Tibial nerve (tissue), 4 donors: ENCODE data around the gene PSMB11. TPM values are rescaled to one million over a fixed set of nuclear protein-coding genes. Genes with fewer than 3 reads are reported as not detected.

Source experiments
- DNase-seq, 2 donors: peaks; one replicate each; pipeline ENCODE4 v3.0.0-alpha.2; 2019; ENCODE audit warnings: low spot score in 2 of 2
- H3K27ac ChIP-seq, 4 donors: fragments of 200-600 bp; sonication (generic) in 3 of 4; one replicate each; pipeline ENCODE4 v1.5.1; 2017 to 2019; ENCODE audit warnings: mild to moderate bottlenecking in 1 of 4
- H3K27me3 ChIP-seq, 2 donors: fragments of 200-600 bp; sonication (generic) in 1 of 2; one replicate each; pipeline versions ENCODE4 v1.5.1 to v1.6.0; 2017 to 2019
- H3K36me3 ChIP-seq, 3 donors: fragments of 200-600 bp; sonication (generic); one replicate each; pipeline ENCODE4 v1.5.1; 2018 to 2019
- H3K4me1 ChIP-seq, 4 donors: fragments of 200-600 bp; sonication (generic) in 3 of 4; one replicate each; pipeline ENCODE4 v1.5.1; 2017 to 2019
- H3K4me3 ChIP-seq, 4 donors: fragments of 200-600 bp; sonication (generic) in 3 of 4; one replicate each; pipeline ENCODE4 v1.5.1; 2017 to 2019; ENCODE audit warnings: mild to moderate bottlenecking in 1 of 4, moderate library complexity in 1 of 4
- H3K9me3 ChIP-seq, 4 donors: fragments of 200-600 bp; sonication (generic) in 3 of 4; one replicate each; pipeline ENCODE4 v1.5.1; 2017 to 2019
- EP300 ChIP-seq, 2 donors: sonication (generic); formaldehyde crosslinking; IDR thresholded peaks; one replicate each; pipeline ENCODE4 v1.6.1; 2017; ENCODE audit warnings: antibody characterized with exemption in 2 of 2, mild to moderate bottlenecking in 1 of 2
- POLR2A ChIP-seq, 2 donors: fragments of 450-650 bp; IDR thresholded peaks; one replicate each; pipeline ENCODE4 v1.6.1; 2017; ENCODE audit warnings: antibody characterized with exemption in 2 of 2, mild to moderate bottlenecking in 2 of 2, moderate library complexity in 2 of 2
- WGBS, 2 donors: methylation state at CpG; one replicate each; pipeline ENCODE4 v1.1.5; 2018; 5-methylcytosine and 5-hydroxymethylcytosine counted together
- total RNA-seq, 4 donors: library from RNA; depleted of rRNA; stranded (reverse); fragments of >200 nt; gene quantifications; one replicate each; pipeline ENCODE4 v1.1.0, GENCODE V29; 2016
- TF ChIP-seq, protein P1 (sequence below), 5 experiments: fragments of 200-600 bp in 3 of 5; fragments of 450-650 bp in 2 of 5; sonication (generic) in 3 of 5; IDR thresholded peaks; one replicate each; pipeline ENCODE4 v1.5.1; 2016 to 2019; ENCODE audit warnings: antibody characterized with exemption in 5 of 5, mild to moderate bottlenecking in 3 of 5, moderate library complexity in 2 of 5

PSMB11 gene
- total RNA-seq, 4 donors from 2014 or later, result not detected

DNA sequence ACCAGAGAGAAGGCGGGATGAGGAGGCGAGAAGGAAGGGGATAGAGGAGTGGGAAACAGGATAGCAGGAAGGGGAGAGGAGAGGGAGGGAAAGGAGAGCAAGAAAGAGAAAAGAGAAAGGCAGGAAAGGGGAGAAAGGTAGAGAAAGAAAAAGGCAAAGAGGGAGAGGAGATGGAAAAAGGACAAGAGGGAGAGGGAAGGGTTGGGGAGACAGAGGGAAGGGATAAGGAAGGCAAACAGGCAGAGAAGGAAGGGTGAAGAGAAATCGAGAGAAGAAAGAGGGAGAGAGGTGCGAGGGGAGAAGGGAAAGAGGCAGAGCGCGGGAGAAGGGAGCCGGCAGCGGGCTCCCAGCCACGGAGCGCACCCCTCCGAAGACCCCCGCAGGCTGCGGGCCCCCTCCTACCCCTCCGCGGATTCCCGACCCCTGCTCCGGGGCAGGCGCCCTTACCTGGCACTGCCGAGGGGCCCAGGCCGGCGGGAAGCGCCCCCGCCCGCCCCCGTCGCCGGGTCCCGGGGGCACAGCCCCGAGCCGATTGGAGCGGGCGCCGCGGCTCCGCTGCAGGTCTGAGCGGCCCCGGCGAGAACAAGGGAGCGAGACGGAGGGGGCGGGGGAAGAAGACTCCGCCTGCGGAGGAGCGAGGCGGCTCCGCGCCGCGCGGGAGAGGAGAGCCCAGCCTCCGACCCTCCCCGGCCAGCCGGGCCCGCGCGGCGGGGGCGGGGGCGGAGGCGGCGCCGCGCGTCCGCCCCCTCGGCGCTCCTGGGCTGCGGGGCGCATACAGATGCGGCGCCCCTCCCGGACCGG is 15.1 kb downstream of the PSMB11 start, which contains the start of gene CDH24:
Gene CDH24, minus strand, starts transcription at position 565 of the 801 bp plus-strand sequence. CDS start 1,787 bp downstream, outside the sequence.
- peak within 1 kb of the TSS; percentile 52 to 83 (median 58) for H3K4me3 ChIP-seq
- H3K36me3 ChIP-seq, result peaks cover 0 to 36% (median 15%) of the 10 kb centered on the region in 3 donors
- no peaks in the 10 kb centered on the region for H3K27me3 ChIP-seq
- WGBS, 2 donors, result 5 to 6% methylated on average over 19 to 23 of the region's 73 CpGs
- peak; percentile 40 to 48 for DNase-seq
- peak within 1 kb of the TSS; percentile 17 to 77 (median 46) for H3K27ac ChIP-seq
- TF ChIP-seq POLR2A (IDR thresholded peaks at IDR 0.05), result no peak
- no peak for TF ChIP-seq EP300 (IDR thresholded peaks at IDR 0.05)
- TF ChIP-seq, protein P1, sequence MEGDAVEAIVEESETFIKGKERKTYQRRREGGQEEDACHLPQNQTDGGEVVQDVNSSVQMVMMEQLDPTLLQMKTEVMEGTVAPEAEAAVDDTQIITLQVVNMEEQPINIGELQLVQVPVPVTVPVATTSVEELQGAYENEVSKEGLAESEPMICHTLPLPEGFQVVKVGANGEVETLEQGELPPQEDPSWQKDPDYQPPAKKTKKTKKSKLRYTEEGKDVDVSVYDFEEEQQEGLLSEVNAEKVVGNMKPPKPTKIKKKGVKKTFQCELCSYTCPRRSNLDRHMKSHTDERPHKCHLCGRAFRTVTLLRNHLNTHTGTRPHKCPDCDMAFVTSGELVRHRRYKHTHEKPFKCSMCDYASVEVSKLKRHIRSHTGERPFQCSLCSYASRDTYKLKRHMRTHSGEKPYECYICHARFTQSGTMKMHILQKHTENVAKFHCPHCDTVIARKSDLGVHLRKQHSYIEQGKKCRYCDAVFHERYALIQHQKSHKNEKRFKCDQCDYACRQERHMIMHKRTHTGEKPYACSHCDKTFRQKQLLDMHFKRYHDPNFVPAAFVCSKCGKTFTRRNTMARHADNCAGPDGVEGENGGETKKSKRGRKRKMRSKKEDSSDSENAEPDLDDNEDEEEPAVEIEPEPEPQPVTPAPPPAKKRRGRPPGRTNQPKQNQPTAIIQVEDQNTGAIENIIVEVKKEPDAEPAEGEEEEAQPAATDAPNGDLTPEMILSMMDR (IDR thresholded peaks at IDR 0.05), result no peak
- no peaks in the 10 kb centered on the region for H3K9me3 ChIP-seq
- peaks cover 0 to 27% (median 8%) of the 10 kb centered on the region in 4 donors for H3K4me1 ChIP-seq

DNA sequence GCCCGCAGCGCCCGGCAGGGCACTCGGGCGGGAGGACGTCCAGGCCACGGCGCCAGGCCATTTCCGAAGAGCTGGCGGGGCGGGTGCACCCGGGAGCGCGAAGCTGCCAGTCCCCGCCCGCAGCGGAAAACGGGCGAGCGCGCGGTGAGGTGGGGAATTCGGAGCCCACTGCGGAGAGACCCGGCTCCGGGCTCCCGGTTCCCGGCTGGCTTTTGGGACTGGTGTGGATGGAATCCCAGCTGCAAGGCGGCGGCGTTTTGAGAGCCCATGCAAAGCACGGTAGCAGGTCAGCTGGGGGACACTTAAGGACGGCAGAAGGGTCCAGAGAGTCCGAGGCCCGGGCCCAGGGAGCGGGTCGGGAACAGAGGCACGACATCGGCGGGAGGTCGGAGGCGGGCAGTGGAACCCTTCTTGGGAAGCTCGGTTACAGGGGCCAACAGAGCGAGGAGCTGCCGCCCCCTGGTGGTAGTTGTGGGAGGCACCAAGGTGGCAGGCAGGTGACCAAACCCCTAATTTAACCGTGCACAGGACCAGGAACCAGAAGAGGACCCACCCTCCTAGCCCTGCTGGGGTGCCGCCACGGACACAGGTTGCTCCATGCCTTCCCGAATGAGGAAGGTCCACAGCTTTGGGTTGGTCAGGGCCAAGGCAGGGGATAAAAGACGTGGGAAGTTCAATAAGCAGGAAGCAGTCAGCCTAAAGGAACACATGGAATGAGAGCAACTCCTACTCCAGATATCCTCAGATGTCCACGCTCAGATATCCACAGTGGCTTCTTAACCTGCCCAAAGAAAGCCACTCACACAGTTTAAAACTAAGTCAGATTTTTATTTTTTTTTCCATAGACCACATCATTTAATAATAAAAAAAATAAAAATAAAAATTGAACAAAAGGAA is 16.0 kb downstream of the PSMB11 start:
- peak overlapping the region in 3 of 4 donors; percentile 17 to 77 (median 21) for H3K27ac ChIP-seq
- WGBS, 2 donors, result 1 to 2% methylated on average over 27 to 41 of the region's 51 CpGs
- peaks cover 0 to 45% (median 15%) of the 10 kb centered on the region in 3 donors for H3K36me3 ChIP-seq
- TF ChIP-seq, protein P1 (IDR thresholded peaks at IDR 0.05), result peak; percentile 92 to 98 (median 95)
- no peak for TF ChIP-seq POLR2A (IDR thresholded peaks at IDR 0.05)
- peak in 1 of 2 donors; percentile 9 for TF ChIP-seq EP300 (IDR thresholded peaks at IDR 0.05)
- H3K4me1 ChIP-seq, result peaks cover 0 to 35% (median 9%) of the 10 kb centered on the region in 4 donors
- no peaks in the 10 kb centered on the region for H3K9me3 ChIP-seq
- H3K27me3 ChIP-seq, result no peaks in the 10 kb centered on the region
- peak overlapping the region; percentile 52 to 83 (median 58) for H3K4me3 ChIP-seq
- DNase-seq, result peak; percentile 68 to 82

DNA sequence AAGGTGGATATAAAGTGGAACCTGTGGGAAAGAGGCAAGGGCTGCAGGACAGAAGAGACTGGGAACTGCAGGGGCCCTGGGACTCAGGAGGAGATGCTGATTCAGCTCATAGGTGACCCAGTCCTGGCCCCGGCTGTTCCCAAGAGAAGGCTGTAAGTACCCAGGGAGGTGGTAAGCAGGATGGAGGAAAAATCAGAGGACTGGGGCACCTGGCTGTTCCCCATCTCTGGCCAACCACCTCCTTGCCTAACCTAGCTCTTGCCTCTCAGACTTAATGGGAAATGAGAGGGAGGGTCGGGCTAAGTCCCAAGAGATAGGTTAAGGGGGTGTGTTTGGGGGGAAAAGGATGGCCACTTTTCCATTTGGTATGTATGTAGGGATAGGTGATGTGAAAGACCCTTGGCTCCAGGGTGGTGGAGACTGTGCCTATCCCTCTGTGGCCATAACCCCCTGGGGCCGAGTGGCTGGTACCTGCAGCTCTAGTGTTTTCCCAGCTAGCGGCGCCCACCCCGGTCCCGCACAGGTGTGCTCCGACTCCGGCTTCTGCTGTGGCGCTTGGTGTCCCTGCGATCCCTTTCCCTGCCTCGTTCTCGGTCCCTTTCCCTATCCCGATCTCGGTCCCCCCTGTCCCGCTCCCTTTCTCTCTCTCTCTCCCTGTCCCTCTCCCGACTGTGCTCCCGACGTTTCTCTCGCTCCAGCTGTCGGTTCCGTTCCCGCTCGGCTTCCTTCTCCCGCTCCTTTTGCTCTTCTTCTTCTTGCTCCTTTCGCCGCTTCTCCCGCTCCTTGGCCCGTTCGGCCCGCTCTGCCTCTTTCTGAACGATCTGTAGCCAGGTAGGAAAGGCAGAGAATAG is 16.9 kb downstream of the PSMB11 start:
- Histone ChIP-seq H3K4me3 (no peak overlapping the region), H3K27ac (peak overlapping the region in 1 of 4 donors; percentile 18), H3K9me3 (no peaks in the 10 kb centered on the region), H3K4me1 (peaks cover 0 to 36% (median 9%) of the 10 kb centered on the region in 4 donors), H3K36me3 (peaks cover 0 to 54% (median 23%) of the 10 kb centered on the region in 3 donors), H3K27me3 (no peaks in the 10 kb centered on the region)
- TF ChIP-seq, protein P1 (IDR thresholded peaks at IDR 0.05), result no peak
- TF ChIP-seq EP300 (IDR thresholded peaks at IDR 0.05) (no peak), POLR2A (IDR thresholded peaks at IDR 0.05) (no peak)
- no peak for DNase-seq
- WGBS, 2 donors, result 86 to 88% methylated on average over 32 of the region's 32 CpGs

DNA sequence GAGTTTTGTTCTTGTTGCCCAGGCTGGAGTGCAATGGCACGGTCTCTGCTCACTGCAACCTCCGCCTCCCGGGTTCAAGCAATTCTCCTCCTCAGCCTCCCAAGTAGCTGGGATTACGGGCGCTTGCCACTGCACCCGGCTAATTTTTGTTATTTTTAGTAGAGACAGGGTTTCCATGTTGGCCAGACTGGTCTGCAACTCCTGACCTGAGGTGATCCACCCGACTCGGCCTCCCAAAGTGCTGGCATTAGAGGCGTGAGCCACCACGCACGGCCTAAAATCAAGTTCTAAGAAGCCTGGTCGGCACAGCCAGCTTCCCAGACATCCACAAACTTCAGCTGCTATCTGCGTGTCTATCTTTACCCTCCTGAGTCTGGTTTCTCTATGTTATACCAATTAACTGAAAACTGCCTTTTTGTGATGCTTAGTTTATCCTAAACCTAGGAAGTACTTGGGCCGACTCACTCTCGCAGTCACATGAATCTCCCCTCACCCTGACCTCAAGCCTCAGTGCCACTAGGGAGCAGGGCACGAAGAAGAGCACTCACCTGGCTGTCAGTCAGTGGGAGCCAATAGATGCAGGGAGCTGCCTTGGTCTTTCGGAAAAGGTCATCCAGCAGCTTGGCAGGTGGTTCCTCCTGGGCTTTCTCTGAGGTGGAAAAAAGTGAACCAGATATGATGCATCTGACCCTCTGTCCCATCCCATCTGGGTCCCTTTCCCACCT is 18.7 kb downstream of the PSMB11 start:
- WGBS, 2 donors, result 86 to 92% methylated on average over 17 of the region's 17 CpGs
- Histone ChIP-seq H3K4me1 (peaks cover 0 to 36% (median 9%) of the 10 kb centered on the region in 4 donors), H3K9me3 (no peaks in the 10 kb centered on the region), H3K27ac (no peak overlapping the region), H3K4me3 (no peak overlapping the region), H3K27me3 (no peaks in the 10 kb centered on the region), H3K36me3 (peaks cover 5 to 72% (median 31%) of the 10 kb centered on the region in 3 donors)
- DNase-seq, result no peak
- no peak for TF ChIP-seq POLR2A (IDR thresholded peaks at IDR 0.05)
- no peak for TF ChIP-seq EP300 (IDR thresholded peaks at IDR 0.05)
- TF ChIP-seq, protein P1 (IDR thresholded peaks at IDR 0.05), result no peak
